Upper lobe of left lung (tissue), 6 donors: ENCODE measurements around the gene MAGED1. TPM values are rescaled to one million over a fixed set of nuclear protein-coding genes. Genes with fewer than 3 reads are reported as not detected.
"Not testable (repeated sequence)": the region's sequence is repeated elsewhere in the genome, so short reads cannot be mapped to it uniquely, and the experiment has no call there.

Experiments
- ATAC-seq, 2 donors: fragments of 200-7000 bp; cut with Tn5 transposase; one replicate each; pipeline ENCODE4 v1.9.1; 2022; ENCODE audit warnings: mild to moderate bottlenecking in 2 of 2, moderate library complexity in 2 of 2; ENCODE audit not compliant: low FRiP score in 2 of 2
- DNase-seq, 2 donors: peaks; one replicate each; pipeline ENCODE4 v3.0.0-alpha.2; 2019 to 2020
- H3K27ac ChIP-seq, 4 donors: fragments of 200-600 bp; sonication (generic); one replicate each; pipeline ENCODE4 v1.5.1; 2016 to 2019
- H3K27me3 ChIP-seq, 4 donors: fragments of 200-600 bp; sonication (generic); one replicate each; pipeline ENCODE4 v1.5.1; 2017 to 2019
- H3K36me3 ChIP-seq, 4 donors: fragments of 200-600 bp; sonication (generic); one replicate each; pipeline ENCODE4 v1.5.1; 2016 to 2019
- H3K4me1 ChIP-seq, 4 donors: fragments of 200-600 bp; sonication (generic); one replicate each; pipeline ENCODE4 v1.5.1; 2018 to 2019
- H3K4me3 ChIP-seq, 4 donors: fragments of 200-600 bp; sonication (generic); one replicate each; pipeline ENCODE4 v1.5.1; 2017 to 2019; ENCODE audit warnings: mild to moderate bottlenecking in 2 of 4, moderate library complexity in 1 of 4
- H3K9me3 ChIP-seq, 4 donors: fragments of 200-600 bp; sonication (generic); one replicate each; pipeline ENCODE4 v1.5.1; 2018 to 2019
- EP300 ChIP-seq, 4 donors: sonication (generic); formaldehyde crosslinking; IDR thresholded peaks; one replicate each; pipeline ENCODE4 v1.5.1; 2017; ENCODE audit warnings: antibody characterized with exemption in 4 of 4, control low read depth in 2 of 4
- POLR2A ChIP-seq, 4 donors: fragments of 450-650 bp; IDR thresholded peaks; one replicate each; pipeline ENCODE4 v1.5.1; 2016 to 2017; ENCODE audit warnings: antibody characterized with exemption in 4 of 4, mild to moderate bottlenecking in 2 of 4
- POLR2AphosphoS5 ChIP-seq, 2 donors: sonication (generic); formaldehyde crosslinking; IDR thresholded peaks; one replicate each; pipeline ENCODE4 v1.5.1; 2017; ENCODE audit warnings: antibody characterized with exemption in 2 of 2
- WGBS, 2 donors: methylation state at CpG; one replicate each; pipeline ENCODE4 v1.1.5; 2017 to 2018; 5-methylcytosine and 5-hydroxymethylcytosine counted together
- total RNA-seq, 6 donors: library from RNA; depleted of rRNA in 4 of 6; stranded (reverse); fragments of >200 nt in 4 of 6; gene quantifications; one replicate each; pipeline versions ENCODE4 v1.1.0 to v1.2.1, GENCODE V29; 2016 to 2021
- TF ChIP-seq, protein P1 (sequence below), 6 experiments: fragments of 450-650 bp in 4 of 6; fragments of 200-600 bp in 2 of 6; sonication (generic) in 2 of 6; IDR thresholded peaks; one replicate each; pipeline ENCODE4 v1.5.1; 2016 to 2019; ENCODE audit warnings: antibody characterized with exemption in 6 of 6
- donor health status: DM: no; HTN: no; CAD: no; lungs with moderate emphysema.
- donor health status: DM: no; HTN: yes; CAD: no; lungs with severe emphysema.

Gene MAGED1
- total RNA-seq, 6 donors from 2014 or later, result 25.1 to 72.8 (median 65.7) TPM

DNA sequence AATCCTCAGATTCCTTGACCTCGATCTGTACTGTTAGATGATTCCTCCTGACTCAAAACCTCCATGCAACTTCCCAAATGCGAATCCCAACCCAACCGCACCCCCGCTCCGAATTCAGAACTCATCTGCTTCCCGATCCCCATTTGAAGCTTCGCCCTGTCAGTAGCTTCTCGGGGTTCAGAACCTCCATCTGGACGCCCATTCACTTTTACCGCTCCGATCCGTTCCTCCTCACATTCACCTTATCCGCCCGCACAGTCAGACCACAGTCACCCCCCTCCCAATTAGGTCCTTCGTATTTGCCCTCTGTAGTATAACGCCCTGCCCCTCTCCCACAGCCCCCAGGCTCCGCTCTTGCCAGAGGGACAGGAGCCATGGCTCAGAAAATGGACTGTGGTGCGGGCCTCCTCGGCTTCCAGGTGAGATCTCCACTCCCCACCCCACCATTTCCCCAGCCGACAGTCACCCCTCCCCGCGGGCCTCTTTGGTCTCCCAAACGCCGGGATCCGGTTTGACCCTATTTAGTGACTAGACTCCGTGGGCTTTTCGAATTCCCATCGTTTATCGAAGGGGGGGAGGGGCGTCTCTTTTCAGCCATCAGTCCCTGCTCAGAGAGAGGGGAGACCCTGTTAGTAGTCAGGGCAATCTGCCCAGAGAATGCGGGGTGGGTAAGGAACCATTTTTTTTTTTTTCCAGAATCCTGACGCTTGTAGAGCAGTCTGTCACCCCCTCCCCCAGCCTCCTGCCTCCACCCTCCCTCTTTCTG is 691 bp downstream of the MAGED1 start:
- 1 to 37% methylated on average over 30 to 32 of the region's 32 CpGs for WGBS, 2 donors
- H3K4me3 ChIP-seq, result peak overlapping the region; percentile 32 to 66 (median 54)
- peak; percentile 1 to 39 for ATAC-seq
- TF ChIP-seq POLR2AphosphoS5 (IDR thresholded peaks at IDR 0.05), result no peak
- no peaks in the 10 kb centered on the region for H3K9me3 ChIP-seq
- peak overlapping the region; percentile 62 to 84 (median 76) for H3K27ac ChIP-seq
- peaks cover 0 to 20% (median 6%) of the 10 kb centered on the region in 4 donors for H3K36me3 ChIP-seq
- H3K4me1 ChIP-seq, result peaks cover 0 to 5% (median 1%) of the 10 kb centered on the region in 4 donors
- no peaks in the 10 kb centered on the region for H3K27me3 ChIP-seq
- DNase-seq, result no peak

- TF ChIP-seq, protein P1, sequence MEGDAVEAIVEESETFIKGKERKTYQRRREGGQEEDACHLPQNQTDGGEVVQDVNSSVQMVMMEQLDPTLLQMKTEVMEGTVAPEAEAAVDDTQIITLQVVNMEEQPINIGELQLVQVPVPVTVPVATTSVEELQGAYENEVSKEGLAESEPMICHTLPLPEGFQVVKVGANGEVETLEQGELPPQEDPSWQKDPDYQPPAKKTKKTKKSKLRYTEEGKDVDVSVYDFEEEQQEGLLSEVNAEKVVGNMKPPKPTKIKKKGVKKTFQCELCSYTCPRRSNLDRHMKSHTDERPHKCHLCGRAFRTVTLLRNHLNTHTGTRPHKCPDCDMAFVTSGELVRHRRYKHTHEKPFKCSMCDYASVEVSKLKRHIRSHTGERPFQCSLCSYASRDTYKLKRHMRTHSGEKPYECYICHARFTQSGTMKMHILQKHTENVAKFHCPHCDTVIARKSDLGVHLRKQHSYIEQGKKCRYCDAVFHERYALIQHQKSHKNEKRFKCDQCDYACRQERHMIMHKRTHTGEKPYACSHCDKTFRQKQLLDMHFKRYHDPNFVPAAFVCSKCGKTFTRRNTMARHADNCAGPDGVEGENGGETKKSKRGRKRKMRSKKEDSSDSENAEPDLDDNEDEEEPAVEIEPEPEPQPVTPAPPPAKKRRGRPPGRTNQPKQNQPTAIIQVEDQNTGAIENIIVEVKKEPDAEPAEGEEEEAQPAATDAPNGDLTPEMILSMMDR (IDR thresholded peaks at IDR 0.05), result no peak
- no peak for TF ChIP-seq EP300 (IDR thresholded peaks at IDR 0.05)
- no peak for TF ChIP-seq POLR2A (IDR thresholded peaks at IDR 0.05)
- TF ChIP-seq POLR2AphosphoS5 (IDR thresholded peaks at IDR 0.05), result no peak
- ATAC-seq, result no peak
- H3K27me3 ChIP-seq, result no peaks in the 10 kb centered on the region
- H3K27ac ChIP-seq, result peak overlapping the region; percentile 62 to 84 (median 76)
- WGBS, 2 donors, result 21 to 51% methylated on average over 20 of the region's 25 CpGs
- DNase-seq, result peak in 1 of 2 donors; percentile 51
- H3K9me3 ChIP-seq, result no peaks in the 10 kb centered on the region
- peaks cover 0 to 5% (median 1%) of the 10 kb centered on the region in 4 donors for H3K4me1 ChIP-seq
- H3K4me3 ChIP-seq, result peak overlapping the region; percentile 32 to 66 (median 54)
- H3K36me3 ChIP-seq, result peaks cover 0 to 27% (median 10%) of the 10 kb centered on the region in 4 donors
These were observed 1.4 kb downstream of the MAGED1 start for GRCh38 chrX:51894697-51895336.

- TF ChIP-seq EP300 (IDR thresholded peaks at IDR 0.05) (no peak), POLR2A (IDR thresholded peaks at IDR 0.05) (no peak)
- Histone ChIP-seq H3K36me3 (peaks cover 0 to 39% (median 14%) of the 10 kb centered on the region in 4 donors), H3K9me3 (no peaks in the 10 kb centered on the region), H3K4me3 (no peak overlapping the region), H3K27me3 (no peaks in the 10 kb centered on the region), H3K27ac (no peak overlapping the region), H3K4me1 (peaks cover 0 to 5% (median 1%) of the 10 kb centered on the region in 4 donors)
- WGBS, 2 donors, result 91 to 94% methylated on average over 7 to 9 of the region's 12 CpGs
- ATAC-seq, result no peak
- peak in 1 of 2 donors; percentile 24 for DNase-seq
These were observed 3.2 kb downstream of the MAGED1 start for GRCh38 chrX:51896626-51897025.

DNA sequence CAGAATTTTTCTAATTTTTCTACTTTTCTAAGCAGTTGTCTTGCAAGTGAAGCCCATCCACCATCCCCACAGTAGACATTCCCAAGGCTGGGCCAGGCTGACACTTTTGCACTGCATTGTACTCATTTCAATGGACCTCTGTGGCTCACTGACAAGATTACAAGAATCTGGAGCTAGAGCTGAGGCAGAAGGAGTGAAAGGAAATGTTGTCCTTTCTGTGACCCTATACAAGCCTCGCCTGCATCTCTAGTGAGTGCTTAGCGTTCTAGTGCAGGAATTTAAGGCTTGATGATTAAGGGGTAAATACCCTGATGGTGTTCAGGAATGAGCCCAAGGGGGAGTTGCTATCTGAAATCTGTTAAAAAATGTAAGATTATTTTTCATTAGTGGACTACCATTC is 6.3 kb downstream of the MAGED1 start:
- no peak for TF ChIP-seq EP300 (IDR thresholded peaks at IDR 0.05)
- no peak for TF ChIP-seq POLR2A (IDR thresholded peaks at IDR 0.05)
- TF ChIP-seq, protein P1 (IDR thresholded peaks at IDR 0.05), result no peak
- no peak overlapping the region for H3K27ac ChIP-seq
- DNase-seq (no peak), ATAC-seq (no peak)
- no peak overlapping the region for H3K4me3 ChIP-seq
- H3K4me1 ChIP-seq, result peaks cover 0 to 5% (median 0%) of the 10 kb centered on the region in 4 donors
- WGBS, 2 donors, result 74 to 78% methylated on average over 2 of the region's 2 CpGs
- H3K36me3 ChIP-seq, result peaks cover 0 to 44% (median 15%) of the 10 kb centered on the region in 4 donors
- no peaks in the 10 kb centered on the region for H3K27me3 ChIP-seq
- no peaks in the 10 kb centered on the region for H3K9me3 ChIP-seq

GRCh38 chrX:51902510-51903050 is 9.2 kb downstream of the MAGED1 start:
- DNase-seq (no peak), ATAC-seq (no peak)
- H3K36me3 ChIP-seq, result peaks cover 0 to 34% (median 13%) of the 10 kb centered on the region in 4 donors
- TF ChIP-seq EP300 (IDR thresholded peaks at IDR 0.05), result no peak
- TF ChIP-seq POLR2A (IDR thresholded peaks at IDR 0.05), result no peak
- TF ChIP-seq POLR2AphosphoS5 (IDR thresholded peaks at IDR 0.05), result no peak
- TF ChIP-seq, protein P1 (IDR thresholded peaks at IDR 0.05), result no peak
- H3K27me3 ChIP-seq, result no peaks in the 10 kb centered on the region
- 82 to 96% methylated on average over 3 to 5 of the region's 5 CpGs for WGBS, 2 donors
- no peak overlapping the region for H3K4me3 ChIP-seq
- no peaks in the 10 kb centered on the region for H3K9me3 ChIP-seq
- H3K27ac ChIP-seq, result no peak overlapping the region
- H3K4me1 ChIP-seq, result no peaks in the 10 kb centered on the region

DNA sequence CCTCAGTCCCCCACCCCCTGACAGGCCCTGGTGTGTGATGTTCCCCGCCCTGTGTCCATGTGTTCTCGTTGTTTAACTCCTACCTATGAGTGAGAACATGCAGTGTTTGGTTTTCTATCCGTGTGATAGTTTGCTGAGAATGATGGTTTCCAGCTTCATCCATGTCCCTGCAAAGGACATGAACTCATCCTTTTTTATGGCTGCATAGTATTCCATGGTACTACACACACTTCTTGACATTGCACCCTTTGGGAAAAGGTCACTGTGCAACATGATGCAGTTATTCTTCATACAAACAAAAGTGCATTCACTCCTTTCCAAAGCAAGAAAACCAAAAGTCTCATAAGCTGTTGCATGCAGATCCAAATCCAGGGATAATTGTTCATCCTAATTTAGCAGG is 11.7 kb downstream of the MAGED1 start:
- H3K4me1 ChIP-seq, H3K4me3 ChIP-seq, H3K27me3 ChIP-seq, H3K9me3 ChIP-seq, DNase-seq, ATAC-seq, H3K27ac ChIP-seq: not testable (repeated sequence)
- H3K36me3 ChIP-seq, result peaks cover 0 to 14% (median 3%) of the 10 kb centered on the region in 4 donors
- 78 to 98% methylated on average over 3 of the region's 3 CpGs for WGBS, 2 donors
